ENCODE results near the gene ZNF254.

Gene ZNF254

DNA sequence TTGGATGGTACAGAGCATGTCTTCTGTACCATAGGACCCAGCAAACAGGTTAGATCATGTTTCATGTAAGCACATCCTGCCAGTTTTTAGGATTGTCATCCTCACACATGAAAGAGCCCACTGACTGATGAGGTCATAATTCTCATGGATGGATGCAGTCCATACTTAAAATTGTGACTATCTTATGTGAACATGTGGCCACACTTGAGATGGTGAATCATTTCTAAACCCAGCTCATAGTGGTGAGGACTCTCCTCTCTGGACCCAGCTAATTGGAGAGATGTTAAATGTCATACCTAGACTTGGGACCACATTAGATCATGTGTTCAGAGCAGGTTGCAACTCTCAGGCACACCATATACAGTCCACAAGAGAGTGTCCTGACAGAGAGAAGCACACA, 24.8 kb upstream of the ZNF254 start:
- no peak for DNase-seq (ENCODE audit: insufficient read length, low spot score)
- TF ChIP-seq, protein P1, sequence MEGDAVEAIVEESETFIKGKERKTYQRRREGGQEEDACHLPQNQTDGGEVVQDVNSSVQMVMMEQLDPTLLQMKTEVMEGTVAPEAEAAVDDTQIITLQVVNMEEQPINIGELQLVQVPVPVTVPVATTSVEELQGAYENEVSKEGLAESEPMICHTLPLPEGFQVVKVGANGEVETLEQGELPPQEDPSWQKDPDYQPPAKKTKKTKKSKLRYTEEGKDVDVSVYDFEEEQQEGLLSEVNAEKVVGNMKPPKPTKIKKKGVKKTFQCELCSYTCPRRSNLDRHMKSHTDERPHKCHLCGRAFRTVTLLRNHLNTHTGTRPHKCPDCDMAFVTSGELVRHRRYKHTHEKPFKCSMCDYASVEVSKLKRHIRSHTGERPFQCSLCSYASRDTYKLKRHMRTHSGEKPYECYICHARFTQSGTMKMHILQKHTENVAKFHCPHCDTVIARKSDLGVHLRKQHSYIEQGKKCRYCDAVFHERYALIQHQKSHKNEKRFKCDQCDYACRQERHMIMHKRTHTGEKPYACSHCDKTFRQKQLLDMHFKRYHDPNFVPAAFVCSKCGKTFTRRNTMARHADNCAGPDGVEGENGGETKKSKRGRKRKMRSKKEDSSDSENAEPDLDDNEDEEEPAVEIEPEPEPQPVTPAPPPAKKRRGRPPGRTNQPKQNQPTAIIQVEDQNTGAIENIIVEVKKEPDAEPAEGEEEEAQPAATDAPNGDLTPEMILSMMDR (IDR thresholded peaks at IDR 0.05; ENCODE audit: insufficient read depth, missing control alignments) = no peak
- no peak for FAIRE-seq

DNA sequence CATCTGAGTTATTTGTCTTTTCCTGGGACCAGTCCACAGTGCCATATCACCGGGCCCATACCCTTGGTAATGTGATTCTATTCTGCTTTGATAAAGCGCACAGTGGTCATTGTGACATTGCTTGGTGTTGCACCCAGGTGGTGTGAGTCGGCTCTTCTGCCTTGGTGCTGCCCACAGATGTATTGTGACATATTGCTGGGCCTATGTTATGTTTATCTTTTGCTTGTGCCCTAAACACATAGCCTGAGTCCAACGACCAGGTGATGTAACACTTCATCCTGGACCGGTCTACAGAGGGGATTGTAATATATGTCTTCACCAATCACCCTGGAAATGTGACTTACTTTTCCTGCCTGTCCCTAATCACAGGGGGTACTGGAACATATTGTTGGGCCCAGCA, 23.7 kb upstream of the ZNF254 start:
- DNase-seq (ENCODE audit: insufficient read length, low spot score) (no peak), FAIRE-seq (no peak)
- TF ChIP-seq, protein P1 (IDR thresholded peaks at IDR 0.05; ENCODE audit: insufficient read depth, missing control alignments) = no peak

DNA sequence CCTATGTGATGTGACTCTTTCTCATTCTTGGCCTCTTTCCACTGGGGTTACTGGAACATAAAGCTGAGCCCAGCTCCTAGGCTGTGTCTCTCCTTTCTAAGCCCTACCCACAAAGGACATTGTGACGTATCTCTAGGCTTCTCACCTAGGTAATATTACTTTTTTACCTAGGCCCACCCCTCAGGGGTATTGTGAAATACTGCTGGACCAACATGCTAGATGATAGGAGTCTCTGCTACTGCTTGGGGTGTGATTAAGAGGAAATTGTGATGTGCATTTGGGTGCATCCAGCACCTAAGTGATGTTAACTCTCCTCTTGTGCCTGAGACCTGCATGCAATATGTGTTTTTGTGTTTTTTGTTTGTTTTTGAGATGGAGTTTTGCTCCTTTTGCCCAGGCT, 22.8 kb upstream of the ZNF254 start:
- no peak for FAIRE-seq
- TF ChIP-seq, protein P1 (IDR thresholded peaks at IDR 0.05; ENCODE audit: insufficient read depth, missing control alignments) = no peak
- DNase-seq (ENCODE audit: insufficient read length, low spot score) = no peak

DNA sequence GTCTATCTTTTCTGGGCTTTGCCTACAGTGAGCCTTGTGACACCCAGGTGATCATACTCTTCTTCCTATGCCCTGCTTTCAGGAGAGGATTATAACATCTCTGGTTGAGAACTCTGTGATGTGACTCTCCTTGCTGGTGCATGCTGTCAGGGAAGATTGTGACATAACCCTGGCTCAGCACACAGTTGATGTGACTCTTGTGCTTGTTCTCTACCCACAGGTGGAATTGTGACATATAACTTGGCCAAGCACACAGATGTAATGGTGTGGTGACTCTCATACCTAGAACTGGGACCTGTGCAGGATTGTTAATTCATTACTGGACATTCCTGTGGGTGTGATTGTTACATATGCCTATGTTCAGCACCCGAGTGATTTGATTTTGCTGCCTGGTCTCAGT, 21.7 kb upstream of the ZNF254 start:
- TF ChIP-seq, protein P1 (IDR thresholded peaks at IDR 0.05; ENCODE audit: insufficient read depth, missing control alignments) = no peak
- FAIRE-seq (no peak), DNase-seq (ENCODE audit: insufficient read length, low spot score) (no peak)

DNA sequence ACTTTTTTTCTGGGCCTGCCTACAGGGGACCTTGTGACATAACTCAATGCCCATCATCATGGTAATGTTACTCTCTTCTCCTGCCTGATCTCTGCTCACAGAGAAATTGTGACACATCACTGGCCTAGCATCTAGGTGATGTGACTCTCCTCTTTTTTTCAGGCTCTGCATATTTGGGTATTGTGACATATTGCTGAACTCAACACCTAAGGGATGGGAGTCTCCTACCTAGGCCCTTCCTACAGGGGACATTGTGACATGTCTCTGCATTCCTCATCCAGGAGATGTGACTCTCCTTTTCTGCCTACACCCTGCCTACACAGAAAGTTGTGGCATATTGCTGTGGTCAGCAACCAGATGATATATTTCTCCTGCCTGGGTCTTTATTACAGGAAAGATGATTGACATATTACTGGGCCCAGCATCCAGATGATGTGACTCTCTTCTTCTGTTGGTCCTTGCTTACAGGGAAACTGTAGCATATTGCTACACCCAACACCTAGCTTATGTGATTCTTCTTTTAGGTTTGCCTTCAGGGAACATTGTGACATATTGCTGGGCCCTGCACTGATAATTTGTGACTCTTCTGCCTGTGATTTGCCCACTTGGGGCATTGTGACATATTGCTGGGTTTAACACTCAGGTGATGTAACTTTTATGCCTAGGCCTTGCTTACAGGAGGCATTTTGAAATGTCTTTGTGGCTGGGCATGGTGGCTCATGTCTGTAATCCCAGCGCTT, 21.0 kb upstream of the ZNF254 start:
- TF ChIP-seq, protein P1 (IDR thresholded peaks at IDR 0.05; ENCODE audit: insufficient read depth, missing control alignments) = no peak
- no peak for DNase-seq (ENCODE audit: insufficient read length, low spot score)
- FAIRE-seq = no peak

DNA sequence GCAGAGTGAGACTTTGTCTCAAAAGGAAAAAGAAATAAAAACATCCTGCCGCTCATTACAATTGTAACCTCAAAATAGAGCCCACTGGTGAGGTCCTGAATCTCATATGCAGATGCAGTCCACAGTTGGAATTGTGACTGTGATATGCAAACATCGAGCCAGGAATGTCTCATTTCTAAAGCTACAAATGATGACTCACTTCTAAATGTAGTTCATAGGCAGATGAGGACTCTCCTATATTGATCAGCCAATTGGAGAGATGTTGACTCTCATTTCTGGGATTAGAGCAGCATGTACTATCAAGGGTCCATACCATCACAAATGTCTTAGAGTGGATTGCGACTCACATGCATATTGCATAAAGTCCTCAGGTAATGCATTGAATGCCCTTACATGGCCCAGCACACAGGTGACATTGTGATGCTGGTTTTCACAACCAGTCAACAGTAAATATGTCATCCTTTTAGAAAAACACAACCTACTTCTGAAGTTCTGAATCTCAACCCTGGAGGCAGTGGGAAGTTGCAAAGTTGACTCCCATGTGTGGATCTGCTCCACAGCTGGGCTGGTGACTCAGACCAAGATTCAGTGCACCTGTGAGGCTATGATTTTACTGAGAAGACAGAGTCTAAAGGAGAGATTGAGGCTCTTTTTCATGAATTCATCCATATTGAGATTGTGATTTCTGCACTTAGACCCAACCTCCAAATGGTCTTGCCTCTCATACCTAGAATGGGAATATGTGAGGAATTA, 16.9 kb upstream of the ZNF254 start:
- TF ChIP-seq, protein P1 (IDR thresholded peaks at IDR 0.05; ENCODE audit: insufficient read depth, missing control alignments) = no peak
- DNase-seq (ENCODE audit: insufficient read length, low spot score) = no peak
- FAIRE-seq = no peak

DNA sequence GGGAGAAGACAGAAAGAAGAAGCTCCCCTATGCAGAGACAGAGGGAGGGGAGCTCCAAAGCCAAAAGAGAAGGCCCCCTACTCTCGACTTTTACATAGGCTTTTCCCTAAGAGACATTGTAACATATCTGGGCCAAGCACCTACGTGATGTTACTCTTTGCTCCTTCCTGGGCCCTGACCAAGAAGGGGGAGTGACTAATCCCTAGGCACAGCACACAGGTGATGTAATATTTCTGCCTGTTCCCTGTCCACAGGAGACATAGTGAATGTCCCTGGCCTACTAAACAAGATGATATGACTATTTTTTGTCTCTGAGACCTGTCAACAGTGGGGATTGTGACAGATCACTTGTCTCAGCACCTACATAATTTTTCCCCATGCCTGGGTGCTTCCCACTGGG, 15.9 kb upstream of the ZNF254 start:
- FAIRE-seq (no peak), DNase-seq (ENCODE audit: insufficient read length, low spot score) (no peak)
- TF ChIP-seq, protein P1 (IDR thresholded peaks at IDR 0.05; ENCODE audit: insufficient read depth, missing control alignments) = no peak

Data from D721Med (cell line).